Stimulated activated CD8-positive, alpha-beta memory T cell treated with anti-CD3 and anti-CD28 coated beads, Interleukin-12 subunit alpha, Interleukin-12 subunit beta, amount 100 ng/mL, for 24 hours (primary cell): ENCODE data around the gene ATP6V1E1.
"Not testable (repeated sequence)": the region's sequence is repeated elsewhere in the genome, so short reads cannot be mapped to it uniquely, and the experiment has no call there.

Experiments used
- DNase-seq: peaks from one replicate; pipeline ENCODE4 v3.0.0-alpha.2; 2020; ENCODE audit errors: extremely low read depth

Gene ATP6V1E1

GRCh38 chr22:17581056-17581455 lies 47.5 kb downstream of the ATP6V1E1 start:
- DNase-seq = no peak

GRCh38 chr22:17580441-17581031 lies 48.0 kb downstream of the ATP6V1E1 start:
- no peak for DNase-seq

DNA sequence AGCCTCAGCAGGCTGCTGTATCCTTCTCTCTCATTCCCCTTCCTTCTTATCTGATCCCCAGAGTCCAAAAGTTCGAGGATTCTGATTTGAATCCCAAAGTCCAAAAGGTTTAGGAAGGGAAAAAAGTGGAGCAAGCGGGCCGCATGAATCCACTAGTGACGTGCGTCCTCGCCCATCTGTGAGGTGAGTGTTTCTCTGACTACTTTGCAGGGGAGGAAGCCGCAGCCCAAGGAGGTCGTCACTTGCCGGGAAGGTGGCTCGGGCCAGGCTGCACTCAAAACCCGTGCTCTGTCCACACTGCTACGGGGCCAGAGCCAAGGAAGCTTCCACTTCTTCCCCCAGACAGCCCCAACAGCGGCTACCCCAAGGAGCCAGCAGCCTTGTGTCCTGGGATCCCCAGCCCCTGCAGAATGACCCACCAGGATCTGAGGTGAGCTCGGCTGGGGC lies 49.0 kb downstream of the ATP6V1E1 start:
- no peak for DNase-seq

GRCh38 chr22:17578136-17578754 lies 50.3 kb downstream of the ATP6V1E1 start:
- no peak for DNase-seq

DNA sequence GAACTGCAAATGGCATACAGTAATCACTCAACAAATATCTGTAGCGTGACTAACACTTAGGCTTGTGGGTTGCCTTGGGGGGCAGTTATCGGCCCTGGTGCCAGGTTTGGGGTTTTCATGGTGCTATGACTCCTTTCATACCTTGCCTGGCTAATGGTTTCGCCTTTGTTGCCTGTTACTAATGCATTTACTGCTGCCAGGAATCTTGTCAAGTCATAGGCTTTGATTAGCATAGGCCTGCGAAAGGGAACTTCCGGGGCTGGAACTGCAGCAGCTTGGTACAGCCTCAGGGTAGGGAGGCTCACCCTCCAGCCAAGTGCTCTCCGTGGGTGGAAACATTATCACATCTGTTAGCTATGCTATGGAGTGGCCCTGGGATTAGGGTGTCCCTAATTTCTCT lies 52.1 kb downstream of the ATP6V1E1 start:
- DNase-seq = no peak

DNA sequence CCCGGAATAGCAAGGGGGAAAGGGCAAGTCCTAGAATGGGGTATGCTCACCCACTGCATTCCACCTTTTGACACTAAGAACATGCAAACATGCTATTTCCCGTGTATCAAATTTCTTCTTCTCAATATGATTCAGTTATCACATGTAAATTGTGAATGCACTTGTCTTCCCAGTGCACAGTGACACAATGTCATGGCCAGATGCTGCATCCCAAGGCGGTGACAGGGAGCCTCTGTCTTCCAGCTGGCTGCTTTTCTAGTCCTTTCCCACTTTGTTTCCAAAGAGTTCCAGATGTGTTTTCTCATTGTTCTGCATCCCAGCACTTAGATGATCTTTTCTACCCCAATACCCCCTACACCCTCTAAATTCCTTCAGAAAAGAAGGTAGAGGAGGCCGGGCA lies 52.9 kb downstream of the ATP6V1E1 start:
- DNase-seq = no peak

- no peak for DNase-seq
These were observed 53.4 kb downstream of the ATP6V1E1 start for GRCh38 chr22:17575151-17575550.

DNA sequence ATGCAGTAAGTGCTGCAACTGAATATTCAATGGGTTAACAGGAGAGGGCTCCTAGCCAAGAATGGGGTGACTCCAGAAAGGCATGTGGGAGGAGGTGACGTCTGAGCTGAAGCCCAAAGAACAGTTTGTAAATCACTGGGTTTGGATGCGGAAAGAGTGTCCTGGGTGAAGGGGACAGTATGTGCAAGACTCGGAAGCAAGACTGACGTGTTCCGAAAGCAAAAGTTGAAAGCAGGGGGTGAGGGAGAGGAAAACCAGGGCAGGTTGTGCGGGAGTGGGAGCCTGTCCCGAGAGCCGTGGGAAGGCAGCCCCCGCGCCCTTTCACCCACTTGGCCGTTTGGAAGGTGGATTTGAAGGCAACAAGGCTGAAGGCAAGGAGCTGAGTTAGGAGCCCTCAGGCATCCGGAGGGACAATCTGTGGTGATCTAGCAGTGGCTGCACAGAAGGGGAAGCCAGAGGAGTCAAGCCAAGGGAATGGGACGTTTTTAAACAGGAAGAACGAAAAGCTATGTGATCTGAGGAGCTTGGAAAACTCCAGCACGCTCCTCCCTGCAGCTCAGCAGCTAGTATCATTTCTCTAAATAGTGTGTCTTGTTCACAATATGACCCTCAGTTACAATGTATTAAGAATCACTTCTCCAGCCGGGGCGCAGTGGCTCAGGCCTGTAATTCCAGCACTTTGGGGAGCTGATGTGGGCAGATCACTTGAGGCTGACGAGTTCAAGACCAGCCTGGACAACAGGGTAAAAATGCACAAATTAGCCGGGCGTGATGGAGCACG lies 57.5 kb downstream of the ATP6V1E1 start:
- DNase-seq = no peak

DNA sequence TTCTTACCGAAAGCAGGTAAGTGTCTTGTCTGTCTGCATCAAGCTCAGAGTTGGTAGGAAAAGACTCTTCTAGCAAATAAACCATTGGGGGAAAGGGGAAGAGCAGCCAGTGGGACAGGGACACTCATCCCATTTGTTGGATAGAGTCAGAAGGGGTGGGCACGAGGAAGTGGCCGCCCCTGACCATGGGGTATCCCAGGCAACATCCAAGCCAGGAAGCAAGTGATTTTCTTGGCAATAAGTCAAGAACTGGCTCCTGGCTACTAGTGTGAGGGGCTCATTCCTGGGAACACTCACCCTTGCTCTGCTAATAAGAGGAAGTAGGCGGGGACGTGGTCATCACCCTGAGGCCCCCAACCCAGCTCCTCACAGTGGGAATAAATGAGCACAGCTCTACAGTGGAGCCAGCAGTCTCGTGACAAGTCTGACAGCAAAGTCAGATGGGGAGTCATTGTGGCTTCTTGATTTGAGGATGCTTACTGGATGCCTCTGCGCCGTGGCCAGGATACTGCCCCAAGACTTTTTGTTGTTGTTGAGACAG lies 58.5 kb downstream of the ATP6V1E1 start:
- no peak for DNase-seq

DNA sequence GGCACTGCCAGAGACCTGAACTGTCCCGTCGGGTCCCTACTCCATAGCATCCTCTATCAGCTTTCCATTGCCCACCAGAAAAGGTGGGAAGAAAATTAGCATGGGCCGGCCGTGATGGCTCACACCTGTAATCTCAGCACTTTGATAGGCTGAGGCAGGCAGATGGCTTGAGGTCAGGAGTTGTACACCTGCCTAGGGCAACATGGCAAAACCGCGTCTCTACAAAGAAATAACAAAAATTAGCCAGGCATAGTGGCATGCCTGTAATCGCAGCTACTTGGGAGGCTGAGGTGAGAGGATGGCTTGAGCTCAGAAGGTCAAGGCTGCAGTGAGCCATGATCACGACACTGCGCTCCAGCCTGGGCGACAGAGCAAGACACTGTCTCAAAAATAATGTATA lies 61.8 kb downstream of the ATP6V1E1 start:
- DNase-seq = no peak

- not testable (repeated sequence) for DNase-seq
These were observed 62.4 kb downstream of the ATP6V1E1 start for GRCh38 chr22:17566016-17566687.

DNA sequence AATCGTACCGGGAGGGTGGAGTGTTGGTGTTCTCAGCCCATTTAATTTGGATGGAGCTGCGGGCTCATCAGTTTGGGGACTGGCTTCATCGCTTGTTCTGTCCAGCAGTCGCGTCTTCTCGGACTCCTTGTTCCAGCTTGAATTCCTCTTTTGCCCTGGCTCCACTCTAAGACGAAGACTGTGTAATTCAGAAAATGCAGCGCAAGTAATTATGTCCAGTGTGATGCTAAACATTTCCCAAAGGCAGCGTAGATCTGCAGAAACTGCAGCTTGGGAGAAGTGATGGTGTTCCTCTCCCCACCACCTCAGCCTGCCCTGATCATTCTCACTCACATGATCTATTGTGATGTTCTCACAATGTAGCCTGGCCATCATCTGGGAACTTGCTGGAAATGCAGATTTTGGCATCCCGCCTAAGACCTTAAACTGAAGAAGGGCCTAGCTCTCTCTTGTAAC lies 64.6 kb downstream of the ATP6V1E1 start:
- DNase-seq = no peak

DNA sequence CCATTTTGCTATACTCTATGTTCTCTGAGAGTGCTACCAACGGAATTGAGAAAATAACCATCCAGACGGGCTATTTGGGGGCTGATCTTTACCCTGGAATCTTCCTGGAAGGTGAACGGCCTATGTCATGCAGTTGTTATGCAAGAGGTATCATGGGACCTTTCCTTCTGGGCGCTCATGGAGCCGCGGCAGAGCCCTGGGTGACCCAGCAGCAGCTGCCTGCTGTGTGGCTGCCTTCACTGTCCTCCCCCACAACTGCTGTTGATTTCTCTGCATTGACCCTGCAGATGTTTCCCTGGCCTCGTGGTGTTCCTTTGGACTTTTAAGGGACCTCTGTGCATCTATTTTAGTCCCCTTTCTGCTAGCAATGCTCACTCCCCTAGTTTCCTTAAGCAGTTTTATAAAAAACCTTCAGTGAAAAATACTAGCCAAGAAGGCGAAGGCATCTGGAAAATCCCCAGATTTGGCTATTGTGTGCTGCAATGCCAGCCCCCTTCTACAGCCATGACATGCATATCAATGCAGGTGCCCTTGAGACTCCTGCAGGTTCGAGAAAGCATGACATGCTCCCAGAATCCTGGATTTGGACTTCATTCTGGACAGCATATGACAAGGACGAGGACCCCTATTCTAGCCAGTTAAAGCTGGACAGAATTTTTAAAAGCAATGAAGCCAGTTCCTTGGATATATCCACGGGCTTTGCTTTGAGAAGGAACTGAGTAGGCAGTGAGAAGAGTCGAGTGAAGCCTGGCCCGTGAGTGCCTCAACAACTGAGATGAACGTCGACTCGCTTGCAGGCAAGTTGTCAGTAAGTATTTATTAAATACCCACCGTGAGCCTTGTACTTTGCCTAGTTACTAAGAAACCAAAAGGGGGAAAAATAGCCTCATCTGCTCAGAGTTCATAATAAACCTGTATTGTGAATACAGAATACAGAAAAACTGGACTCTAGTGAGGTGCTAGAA lies 65.4 kb downstream of the ATP6V1E1 start, which contains the start of gene SLC25A18:
SLC25A18 (plus strand) TSS at position 593 of the 965 bp plus-strand sequence. CDS start 16,447 bp downstream, outside the sequence.
- no peak for DNase-seq

GRCh38 chr22:17559188-17559587 lies 69.4 kb downstream of the ATP6V1E1 start:
- DNase-seq = no peak

DNA sequence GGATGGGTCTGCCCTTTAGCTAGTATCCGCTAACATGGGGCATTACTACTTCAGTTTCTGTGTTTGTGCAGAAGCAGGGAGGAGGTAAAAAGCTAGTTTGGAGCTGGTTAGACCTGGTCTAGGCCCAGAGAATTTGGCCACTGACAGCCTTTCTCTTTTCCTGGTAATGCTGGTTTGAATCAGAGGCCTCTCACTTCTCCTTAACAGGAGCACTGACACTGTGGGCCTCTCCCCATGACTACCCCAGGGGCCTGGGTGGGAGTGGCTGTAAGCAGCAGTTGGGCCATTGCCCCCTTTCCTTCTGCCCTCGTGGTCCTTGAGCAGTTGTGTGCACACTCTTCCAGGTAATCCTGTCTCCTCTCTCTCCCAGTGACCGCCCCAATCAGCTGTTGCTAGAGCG lies 73.7 kb downstream of the ATP6V1E1 start:
- no peak for DNase-seq

DNA sequence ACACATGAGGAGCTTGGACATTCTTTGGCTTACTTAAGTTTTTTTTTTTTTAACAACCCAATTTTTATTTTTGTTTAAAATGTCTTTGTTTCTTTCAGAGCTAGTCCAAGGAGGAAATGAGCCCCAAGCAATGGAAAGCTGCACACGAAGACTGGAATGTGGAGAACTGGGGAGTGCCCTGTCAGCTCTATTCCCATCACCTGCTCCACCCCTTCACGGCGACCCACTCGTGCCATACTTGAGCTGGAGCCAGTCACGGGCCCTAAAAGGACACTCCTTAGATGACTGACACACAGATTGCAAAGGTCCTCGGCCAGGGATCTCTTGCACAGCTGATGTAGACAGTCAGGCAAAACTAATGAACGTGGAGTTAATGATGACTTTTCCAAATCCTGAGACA lies 75.8 kb downstream of the ATP6V1E1 start:
- no peak for DNase-seq

GRCh38 chr22:17549655-17550054 lies 78.9 kb downstream of the ATP6V1E1 start:
- no peak for DNase-seq

DNA sequence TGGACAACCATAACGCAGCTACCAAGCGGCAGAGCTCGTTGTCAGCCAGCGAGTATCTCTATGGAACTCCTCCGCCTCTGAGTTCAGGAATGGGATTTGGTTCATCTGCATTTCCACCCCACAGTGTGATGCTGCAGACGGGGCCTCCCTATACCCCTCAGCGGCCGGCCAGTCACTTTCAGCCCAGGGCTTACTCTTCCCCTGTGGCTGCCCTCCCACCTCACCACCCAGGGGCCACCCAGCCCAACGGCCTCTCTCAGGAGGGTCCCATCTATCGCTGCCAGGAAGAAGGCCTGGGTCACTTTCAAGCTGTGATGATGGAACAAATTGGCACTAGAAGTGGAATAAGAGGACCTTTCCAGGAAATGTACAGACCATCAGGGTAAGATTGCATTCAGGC lies 79.4 kb downstream of the ATP6V1E1 start:
- DNase-seq = no peak

- DNase-seq = no peak
These were observed 79.9 kb downstream of the ATP6V1E1 start for GRCh38 chr22:17548756-17549035.

DNA sequence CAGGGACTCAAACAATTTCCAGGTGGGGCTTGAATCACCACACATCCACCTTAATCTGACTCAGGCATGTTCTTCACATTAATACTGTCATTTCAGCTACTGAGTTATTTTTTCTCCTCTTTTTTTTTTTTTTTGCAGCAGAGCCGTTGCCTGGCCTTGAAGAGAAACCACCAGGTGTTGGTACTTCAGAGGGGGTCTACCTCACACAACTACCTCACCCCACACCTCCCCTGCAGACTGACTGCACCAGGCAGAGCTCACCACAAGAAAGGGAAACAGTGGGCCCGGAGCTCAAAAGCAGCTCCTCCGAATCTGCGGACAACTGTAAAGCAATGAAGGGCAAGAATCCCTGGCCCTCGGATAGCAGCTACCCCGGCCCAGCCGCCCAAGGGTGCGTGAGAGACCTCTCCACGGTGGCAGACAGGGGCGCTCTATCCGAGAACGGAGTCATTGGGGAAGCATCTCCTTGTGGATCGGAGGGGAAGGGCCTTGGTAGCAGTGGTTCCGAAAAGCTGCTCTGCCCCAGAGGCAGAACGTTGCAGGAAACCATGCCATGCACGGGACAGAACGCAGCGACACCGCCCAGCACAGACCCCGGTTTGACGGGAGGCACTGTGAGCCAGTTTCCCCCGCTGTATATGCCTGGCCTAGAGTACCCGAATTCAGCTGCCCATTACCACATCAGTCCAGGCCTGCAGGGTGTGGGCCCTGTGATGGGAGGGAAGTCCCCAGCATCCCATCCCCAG lies 80.4 kb downstream of the ATP6V1E1 start:
- no peak for DNase-seq
